ENCODE measurements around the gene SESTD1. TPM values are rescaled to one million over a fixed set of nuclear protein-coding genes. Genes with fewer than 3 reads are reported as not detected.

SESTD1 gene, protein sequence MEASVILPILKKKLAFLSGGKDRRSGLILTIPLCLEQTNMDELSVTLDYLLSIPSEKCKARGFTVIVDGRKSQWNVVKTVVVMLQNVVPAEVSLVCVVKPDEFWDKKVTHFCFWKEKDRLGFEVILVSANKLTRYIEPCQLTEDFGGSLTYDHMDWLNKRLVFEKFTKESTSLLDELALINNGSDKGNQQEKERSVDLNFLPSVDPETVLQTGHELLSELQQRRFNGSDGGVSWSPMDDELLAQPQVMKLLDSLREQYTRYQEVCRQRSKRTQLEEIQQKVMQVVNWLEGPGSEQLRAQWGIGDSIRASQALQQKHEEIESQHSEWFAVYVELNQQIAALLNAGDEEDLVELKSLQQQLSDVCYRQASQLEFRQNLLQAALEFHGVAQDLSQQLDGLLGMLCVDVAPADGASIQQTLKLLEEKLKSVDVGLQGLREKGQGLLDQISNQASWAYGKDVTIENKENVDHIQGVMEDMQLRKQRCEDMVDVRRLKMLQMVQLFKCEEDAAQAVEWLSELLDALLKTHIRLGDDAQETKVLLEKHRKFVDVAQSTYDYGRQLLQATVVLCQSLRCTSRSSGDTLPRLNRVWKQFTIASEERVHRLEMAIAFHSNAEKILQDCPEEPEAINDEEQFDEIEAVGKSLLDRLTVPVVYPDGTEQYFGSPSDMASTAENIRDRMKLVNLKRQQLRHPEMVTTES
- total RNA-seq = 24.3 and 34.7 TPM in 2 replicates
- 42.4 and 44.0 TPM in 2 replicates for polyA plus RNA-seq

DNA sequence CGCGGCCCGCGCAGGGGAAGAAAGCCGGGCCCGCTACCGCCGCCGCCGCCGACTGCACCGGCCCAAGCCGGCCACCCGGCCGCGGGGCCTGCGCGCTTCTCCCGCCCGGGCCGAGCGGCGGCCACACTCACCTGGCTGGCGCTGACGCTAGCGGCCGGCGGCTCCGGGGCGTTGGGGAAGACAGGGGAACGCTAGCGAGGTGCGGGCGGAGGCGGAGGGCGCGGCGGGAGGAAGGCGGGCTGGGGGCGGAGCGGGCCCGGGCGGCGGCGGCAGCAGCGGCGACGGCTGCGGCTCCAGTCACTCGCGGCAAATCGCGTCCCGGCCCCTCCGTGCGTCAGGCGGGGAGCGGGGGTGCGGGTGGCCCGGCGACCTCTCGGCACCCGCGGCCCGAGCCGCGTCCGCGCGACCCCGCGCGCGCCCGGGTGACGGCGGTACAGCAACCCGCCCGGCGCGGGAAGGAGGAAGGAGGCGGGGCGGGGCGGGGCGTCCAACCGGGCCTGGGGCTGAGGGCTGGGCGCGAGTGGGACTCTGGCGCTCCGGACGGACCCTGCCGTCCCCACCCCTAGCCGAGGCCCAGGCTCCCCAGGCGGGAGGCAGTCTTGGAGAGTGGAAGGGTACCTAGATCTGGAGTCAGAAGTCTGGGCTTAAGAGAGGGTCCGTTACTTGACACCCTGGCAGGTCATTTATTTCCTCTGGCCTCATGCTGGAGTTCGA lies at the start of gene SESTD1:
TSS of gene SESTD1 (minus strand) at position 465 of the 714 bp plus-strand sequence. CDS start 72,991 bp downstream, outside the sequence.
- H3K9me2 ChIP-seq (replicated peaks; ENCODE audit: insufficient read depth) = no peaks in the 10 kb centered on the region
- H2AFZ ChIP-seq = peak within 1 kb of the TSS; percentile 94

DNA sequence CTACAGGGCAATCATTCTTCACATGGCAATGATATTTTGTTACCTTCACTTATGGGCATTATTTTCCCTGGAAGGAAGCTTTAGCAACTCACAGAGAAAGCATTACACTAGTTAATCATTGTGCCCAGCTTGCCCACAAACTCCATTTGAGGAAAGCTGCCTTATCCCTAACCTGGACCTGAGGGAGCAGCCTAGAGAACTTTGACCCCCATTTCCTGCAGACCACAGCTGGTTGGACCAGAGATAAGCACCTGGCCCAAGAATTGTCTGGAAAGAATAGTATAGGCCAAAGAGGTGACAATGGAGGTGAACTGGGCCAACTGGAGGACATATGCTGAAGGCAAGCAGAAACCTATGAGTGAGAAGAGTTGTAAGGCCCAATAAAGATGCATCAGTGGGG lies 48.4 kb upstream of the SESTD1 start:
- no peaks in the 10 kb centered on the region for H3K79me2 ChIP-seq
- H3K9me3 ChIP-seq (ENCODE audit: low read depth) = no peaks in the 10 kb centered on the region
- H3K27me3 ChIP-seq = no peaks in the 10 kb centered on the region
- no peak overlapping the region for H2AFZ ChIP-seq
- no peak overlapping the region for H3K27ac ChIP-seq
- no peaks in the 10 kb centered on the region for H3K4me1 ChIP-seq (ENCODE audit: insufficient read depth)
- H3K4me2 ChIP-seq = no peak overlapping the region
- no peaks in the 10 kb centered on the region for H3K9me2 ChIP-seq (replicated peaks; ENCODE audit: insufficient read depth)
- no peaks in the 10 kb centered on the region for H4K20me1 ChIP-seq (ENCODE audit: insufficient read depth, poor library complexity, severe bottlenecking)
- no peak for TF ChIP-seq EZH2 (IDR thresholded peaks at IDR 0.05; ENCODE audit: borderline replicate concordance)
- no peak for TF ChIP-seq EZH2phosphoT487 (IDR thresholded peaks at IDR 0.05; ENCODE audit: low read depth, severe bottlenecking, unreplicated experiment)
- TF ChIP-seq, protein P1, sequence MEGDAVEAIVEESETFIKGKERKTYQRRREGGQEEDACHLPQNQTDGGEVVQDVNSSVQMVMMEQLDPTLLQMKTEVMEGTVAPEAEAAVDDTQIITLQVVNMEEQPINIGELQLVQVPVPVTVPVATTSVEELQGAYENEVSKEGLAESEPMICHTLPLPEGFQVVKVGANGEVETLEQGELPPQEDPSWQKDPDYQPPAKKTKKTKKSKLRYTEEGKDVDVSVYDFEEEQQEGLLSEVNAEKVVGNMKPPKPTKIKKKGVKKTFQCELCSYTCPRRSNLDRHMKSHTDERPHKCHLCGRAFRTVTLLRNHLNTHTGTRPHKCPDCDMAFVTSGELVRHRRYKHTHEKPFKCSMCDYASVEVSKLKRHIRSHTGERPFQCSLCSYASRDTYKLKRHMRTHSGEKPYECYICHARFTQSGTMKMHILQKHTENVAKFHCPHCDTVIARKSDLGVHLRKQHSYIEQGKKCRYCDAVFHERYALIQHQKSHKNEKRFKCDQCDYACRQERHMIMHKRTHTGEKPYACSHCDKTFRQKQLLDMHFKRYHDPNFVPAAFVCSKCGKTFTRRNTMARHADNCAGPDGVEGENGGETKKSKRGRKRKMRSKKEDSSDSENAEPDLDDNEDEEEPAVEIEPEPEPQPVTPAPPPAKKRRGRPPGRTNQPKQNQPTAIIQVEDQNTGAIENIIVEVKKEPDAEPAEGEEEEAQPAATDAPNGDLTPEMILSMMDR (IDR thresholded peaks at IDR 0.05; ENCODE audit: poor library complexity) = no peak
- no peak overlapping the region for H3K4me3 ChIP-seq
- no peaks in the 10 kb centered on the region for H3K36me3 ChIP-seq (replicated peaks; ENCODE audit: insufficient read depth, low read depth)
- DNase-seq (ENCODE audit: low spot score) = no peak

More for the DNA sequence above, at the start of gene SESTD1:
- 3% methylated on average over 27 of the region's 96 CpGs for WGBS (ENCODE audit: low lambda C conversion rate, missing lambda C conversion rate)
- Histone ChIP-seq H3K79me2 (peaks cover 38% of the 10 kb centered on the region), H4K20me1 (ENCODE audit: insufficient read depth, poor library complexity, severe bottlenecking) (peaks cover 24% of the 10 kb centered on the region), H3K9me3 (ENCODE audit: low read depth) (no peaks in the 10 kb centered on the region), H3K27me3 (no peaks in the 10 kb centered on the region), H3K36me3 (replicated peaks; ENCODE audit: insufficient read depth, low read depth) (no peaks in the 10 kb centered on the region), H3K4me3 (peak within 1 kb of the TSS; percentile 83), H3K4me2 (peak within 1 kb of the TSS; percentile 82), H3K27ac (peak within 1 kb of the TSS; percentile 95), H3K4me1 (ENCODE audit: insufficient read depth) (peaks cover 6% of the 10 kb centered on the region)
- no peak for TF ChIP-seq EZH2phosphoT487 (IDR thresholded peaks at IDR 0.05; ENCODE audit: low read depth, severe bottlenecking, unreplicated experiment)
- TF ChIP-seq EZH2 (IDR thresholded peaks at IDR 0.05; ENCODE audit: borderline replicate concordance) = no peak
- TF ChIP-seq, protein P1 (IDR thresholded peaks at IDR 0.05; ENCODE audit: poor library complexity) = no peak
- peak; percentile 80 for DNase-seq (ENCODE audit: low spot score)

DNA sequence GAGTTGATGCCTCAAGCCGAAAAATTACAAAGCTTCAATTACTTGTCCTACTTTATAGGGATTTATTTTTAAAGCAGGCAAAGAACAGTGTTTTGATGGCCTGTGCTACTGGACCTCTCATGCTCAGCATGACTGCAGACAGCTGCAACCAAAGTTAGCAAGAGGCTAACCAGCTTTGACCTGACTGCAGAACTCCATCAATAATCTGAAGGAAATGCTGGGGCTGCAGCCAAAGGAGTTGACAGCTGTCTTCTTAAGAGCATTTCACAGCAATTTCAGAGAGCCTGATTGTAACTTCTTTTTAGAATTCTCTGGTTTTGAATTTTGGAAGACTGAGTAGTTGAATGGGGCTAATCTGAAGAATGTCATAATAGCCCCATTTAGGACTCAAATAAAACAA lies 46.5 kb upstream of the SESTD1 start:
- H3K79me2 ChIP-seq = no peaks in the 10 kb centered on the region
- H3K36me3 ChIP-seq (replicated peaks; ENCODE audit: insufficient read depth, low read depth) = no peaks in the 10 kb centered on the region
- no peak overlapping the region for H3K4me3 ChIP-seq
- no peaks in the 10 kb centered on the region for H3K27me3 ChIP-seq
- no peaks in the 10 kb centered on the region for H4K20me1 ChIP-seq (ENCODE audit: insufficient read depth, poor library complexity, severe bottlenecking)
- WGBS (ENCODE audit: low lambda C conversion rate, missing lambda C conversion rate) = 71% methylated on average over 1 of the region's 1 CpG
- no peak overlapping the region for H3K4me2 ChIP-seq
- TF ChIP-seq EZH2phosphoT487 (IDR thresholded peaks at IDR 0.05; ENCODE audit: low read depth, severe bottlenecking, unreplicated experiment) (no peak), EZH2 (IDR thresholded peaks at IDR 0.05; ENCODE audit: borderline replicate concordance) (no peak)
- TF ChIP-seq, protein P1 (IDR thresholded peaks at IDR 0.05; ENCODE audit: poor library complexity) = no peak
- H3K4me1 ChIP-seq (ENCODE audit: insufficient read depth) = no peaks in the 10 kb centered on the region
- H3K9me2 ChIP-seq (replicated peaks; ENCODE audit: insufficient read depth) = no peaks in the 10 kb centered on the region
- no peak overlapping the region for H2AFZ ChIP-seq
- H3K27ac ChIP-seq = no peak overlapping the region
- no peak for DNase-seq (ENCODE audit: low spot score)
- H3K9me3 ChIP-seq (ENCODE audit: low read depth) = no peaks in the 10 kb centered on the region
